SHP77 treated with DMSO at 0.1 percent for 48 hours (cell line): ENCODE measurements around the gene AFM.
"Not testable (repeated sequence)": the region's sequence is repeated elsewhere in the genome, so short reads cannot be mapped to it uniquely, and the experiment has no call there.

ENCODE experiments used
- DNase-seq: peaks from one replicate; lab custom pipeline; 2025; lab: John Stamatoyannopoulos, UW

Gene AFM

DNA sequence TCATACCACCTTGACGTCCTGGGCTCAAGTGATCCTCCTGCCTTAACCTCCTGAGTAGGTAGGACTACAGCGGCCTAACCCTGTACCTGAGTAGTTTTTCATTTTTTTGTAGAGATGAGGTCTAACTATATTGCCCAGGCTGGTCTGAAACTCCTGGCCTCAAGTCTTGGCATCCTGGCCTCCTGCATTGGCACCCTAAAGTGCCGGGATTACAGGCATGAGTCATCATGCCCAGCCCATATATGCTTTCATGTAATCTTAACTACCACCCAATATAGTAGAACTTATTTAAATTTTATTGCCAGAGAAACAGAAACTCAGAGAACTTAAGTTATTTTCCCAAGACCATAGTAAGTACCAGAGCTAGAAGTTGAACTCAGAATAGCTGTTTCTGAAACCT is 27.1 kb downstream of the AFM start:
- no peak for DNase-seq

DNA sequence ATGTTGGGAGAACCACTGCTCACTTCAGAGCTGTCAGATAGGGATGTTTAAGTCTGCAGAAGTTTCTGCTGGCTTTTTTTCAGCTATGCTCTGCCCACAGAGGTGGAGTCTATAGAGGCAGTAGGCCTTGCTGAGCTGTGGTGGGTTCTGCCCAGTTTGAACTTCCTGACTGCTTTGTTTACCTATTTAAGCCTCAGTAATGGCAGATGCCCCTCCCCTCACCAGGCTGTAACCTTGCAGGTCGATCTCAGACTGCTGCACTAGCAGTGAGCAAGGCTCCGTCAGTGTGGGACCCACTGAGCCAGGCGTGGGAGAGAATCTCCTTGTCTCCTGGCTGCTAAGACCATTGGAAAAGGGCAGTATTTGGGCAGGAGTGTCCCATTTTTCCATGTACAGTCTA is 36.8 kb downstream of the AFM start:
- DNase-seq: no peak

DNA sequence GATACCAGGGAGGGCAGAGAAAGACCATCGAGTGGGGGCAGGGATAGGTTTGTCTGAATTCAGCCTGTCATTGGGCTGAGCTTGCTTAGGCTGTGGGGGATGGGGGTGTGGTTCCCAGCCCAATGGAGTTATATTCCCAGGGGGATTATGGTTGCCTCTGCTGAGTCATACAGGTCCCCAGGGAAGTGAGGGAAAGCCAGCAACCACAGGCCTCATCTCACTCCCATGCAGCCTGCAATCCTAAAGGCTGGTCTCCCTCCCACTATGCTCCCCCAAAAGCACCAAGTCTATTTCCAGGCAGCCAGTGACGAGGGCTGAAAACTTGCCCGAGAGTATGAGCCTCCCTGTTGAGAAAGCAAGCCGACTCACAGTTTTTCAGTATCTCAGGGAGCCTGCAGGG is 39.3 kb downstream of the AFM start:
- DNase-seq: no peak

DNA sequence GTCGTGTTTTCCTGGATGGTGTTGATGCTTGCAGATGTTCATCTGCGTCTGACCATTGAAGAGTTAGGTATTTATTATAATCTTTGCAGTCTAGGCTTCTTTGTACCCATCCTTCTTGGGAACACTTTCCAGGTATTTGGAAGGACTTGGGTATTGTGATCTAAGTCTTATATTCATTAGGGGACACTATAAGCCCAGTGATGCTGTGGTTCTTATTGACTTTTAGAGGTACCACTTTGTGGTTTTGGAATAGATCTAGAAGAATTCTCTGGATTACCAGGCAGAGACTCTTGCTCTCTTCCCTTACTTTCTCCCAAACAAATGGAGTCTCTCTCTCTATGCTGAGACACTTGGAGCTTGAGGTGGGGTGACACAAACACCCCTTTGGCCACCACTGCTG is 41.6 kb downstream of the AFM start:
- DNase-seq: no peak

DNA sequence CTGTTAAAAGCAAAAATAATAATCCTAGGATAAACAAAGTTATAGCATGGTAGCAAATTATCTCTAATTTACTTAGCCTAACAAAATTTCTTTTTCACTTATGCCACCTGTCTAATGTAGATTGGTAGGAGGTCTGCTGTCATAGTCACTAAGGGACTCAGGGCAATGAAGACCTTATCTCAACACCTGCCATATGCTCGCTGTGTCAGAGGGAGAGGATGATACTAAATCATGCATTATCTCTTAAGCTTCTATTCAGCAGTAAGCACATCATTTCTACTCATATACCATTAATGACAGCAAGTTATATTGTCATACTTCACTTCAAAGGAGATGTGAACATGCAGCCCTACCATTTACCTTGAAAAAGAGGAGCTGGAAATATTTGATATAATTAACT is 44.1 kb downstream of the AFM start:
- no peak for DNase-seq

DNA sequence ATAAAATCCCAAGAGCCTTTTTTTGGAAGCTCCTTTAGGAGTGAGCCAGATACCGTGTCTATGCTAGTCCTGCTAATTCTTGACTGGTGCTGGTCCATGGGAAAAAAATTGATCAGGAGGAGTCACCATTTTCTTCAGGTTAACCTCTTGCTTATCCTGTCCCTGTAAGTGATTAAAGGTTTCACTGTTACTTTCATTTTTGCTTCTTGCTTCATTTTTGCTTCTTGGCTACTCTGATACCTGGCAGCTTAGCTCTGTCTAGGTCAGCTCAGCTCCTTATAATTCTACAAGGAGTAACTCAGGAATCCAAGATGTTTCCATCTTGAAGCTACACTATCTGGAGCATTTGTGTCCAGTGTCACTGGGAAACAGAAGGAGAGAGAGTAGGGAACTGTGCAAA is 45.7 kb downstream of the AFM start:
- DNase-seq: no peak

DNA sequence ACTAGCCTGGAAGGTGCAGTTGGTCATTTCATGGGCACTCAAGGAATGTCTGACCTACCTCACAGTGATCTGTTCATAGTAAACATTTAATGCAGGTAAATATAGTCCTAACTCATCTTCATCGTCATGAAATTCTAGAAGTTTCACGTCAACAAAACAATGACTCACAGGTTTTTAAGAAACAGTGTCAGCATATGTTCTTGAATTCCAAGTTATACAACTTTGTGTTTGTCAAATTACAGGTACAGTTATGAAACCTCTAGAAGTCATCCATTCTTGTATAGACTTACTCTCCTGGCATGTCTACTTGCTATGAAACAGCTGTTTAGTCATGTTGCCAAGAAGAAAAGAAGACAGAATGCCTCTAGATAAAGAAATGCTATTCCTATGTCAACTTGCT is 46.6 kb downstream of the AFM start:
- DNase-seq: no peak

DNA sequence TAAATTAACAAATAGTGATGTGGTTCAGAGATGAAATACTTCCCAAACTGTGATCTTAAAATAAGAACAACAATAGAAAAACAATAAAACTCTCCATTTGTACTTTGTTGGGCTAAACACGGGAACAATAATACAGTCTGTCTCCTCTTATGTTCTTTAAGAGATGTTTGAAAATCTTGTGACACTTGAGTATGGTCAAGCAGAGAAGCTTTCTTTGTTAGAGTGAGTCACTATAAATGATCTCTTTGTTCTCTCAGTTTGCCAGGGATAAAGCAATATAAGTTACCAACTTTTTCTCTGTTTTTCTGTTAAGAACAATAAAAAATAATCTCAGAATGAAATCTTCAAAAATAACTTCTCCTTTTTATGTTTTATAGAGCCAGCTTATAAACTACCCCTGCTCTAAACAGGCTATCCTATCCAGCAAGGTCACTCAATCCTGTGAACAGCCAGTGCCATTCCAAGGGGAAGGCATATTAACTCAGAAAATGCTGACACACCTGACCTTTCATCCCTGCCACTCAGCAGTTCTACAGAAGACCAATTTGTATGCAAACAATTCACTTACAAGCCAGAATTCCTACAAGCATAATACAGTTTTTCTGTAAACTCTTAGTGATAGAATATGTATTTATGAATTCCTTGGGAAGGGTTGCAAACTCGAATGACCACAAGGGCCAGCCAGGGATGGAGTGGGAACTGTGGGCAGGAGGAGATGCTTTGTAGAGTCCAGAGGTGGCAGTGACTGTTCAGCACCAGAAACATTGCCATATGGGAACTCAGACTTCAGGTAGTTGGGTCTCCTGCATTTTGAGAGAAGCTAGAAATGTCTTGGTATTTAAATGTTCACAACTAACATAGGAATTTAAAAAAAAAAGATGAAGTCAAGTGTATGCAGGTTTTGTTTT is 52.2 kb downstream of the AFM start:
- no peak for DNase-seq

DNA sequence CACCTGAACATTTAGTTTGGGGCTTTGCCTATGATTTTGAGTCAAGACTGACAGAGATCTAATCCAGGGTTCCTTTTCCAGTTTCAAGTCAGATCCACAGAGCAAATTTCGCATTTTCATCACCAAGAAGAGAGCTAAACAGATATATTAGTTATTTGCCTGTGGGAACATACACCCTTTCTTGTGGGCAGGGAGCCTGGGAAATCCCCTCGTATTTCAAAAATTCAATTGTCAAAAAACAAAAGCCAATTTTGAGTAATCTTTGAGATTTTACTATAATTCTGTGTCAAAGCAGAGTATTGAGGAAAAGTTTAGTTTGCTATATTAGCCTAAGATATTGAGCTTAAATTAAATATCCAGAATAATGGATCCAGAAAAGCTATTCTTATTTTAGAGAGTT is 56.6 kb downstream of the AFM start:
- DNase-seq: no peak

DNA sequence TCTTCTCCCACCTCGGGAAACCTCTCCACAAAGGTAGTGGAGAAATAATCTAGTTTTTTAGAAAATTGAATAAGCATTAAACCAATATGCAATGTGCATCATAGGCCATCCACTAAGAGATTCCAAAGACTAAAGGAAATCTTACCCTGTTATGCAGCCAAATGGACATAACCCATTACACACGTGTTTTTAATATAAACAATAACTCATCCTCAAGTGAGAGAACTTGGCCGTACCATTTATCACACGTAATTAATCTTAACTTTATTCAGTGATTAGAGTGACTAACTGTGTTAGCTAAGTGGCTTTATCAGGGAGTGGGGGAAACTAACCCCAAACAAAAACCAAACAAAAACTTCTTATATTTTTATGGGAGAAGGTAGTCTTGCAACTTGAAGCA is 57.8 kb downstream of the AFM start:
- DNase-seq: no peak

DNA sequence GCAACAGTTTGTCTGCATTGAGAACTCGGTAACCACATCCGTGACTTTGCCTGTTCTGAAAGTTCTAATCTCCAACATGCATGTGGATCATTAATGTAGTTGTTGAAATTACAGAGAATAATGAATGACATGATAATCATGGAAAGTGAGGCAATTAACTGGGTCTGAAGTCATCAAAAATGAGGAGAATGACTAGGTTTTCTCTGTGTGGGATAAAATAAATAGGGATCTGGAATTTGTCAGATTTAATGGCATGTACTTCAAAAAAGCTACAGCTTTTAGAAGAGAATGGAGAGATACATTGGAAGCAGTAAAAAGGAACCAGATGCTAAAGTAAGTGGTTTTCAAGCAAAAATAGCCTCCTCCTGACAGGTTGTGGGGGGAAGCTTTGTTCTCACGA is 59.3 kb downstream of the AFM start:
- no peak for DNase-seq

DNA sequence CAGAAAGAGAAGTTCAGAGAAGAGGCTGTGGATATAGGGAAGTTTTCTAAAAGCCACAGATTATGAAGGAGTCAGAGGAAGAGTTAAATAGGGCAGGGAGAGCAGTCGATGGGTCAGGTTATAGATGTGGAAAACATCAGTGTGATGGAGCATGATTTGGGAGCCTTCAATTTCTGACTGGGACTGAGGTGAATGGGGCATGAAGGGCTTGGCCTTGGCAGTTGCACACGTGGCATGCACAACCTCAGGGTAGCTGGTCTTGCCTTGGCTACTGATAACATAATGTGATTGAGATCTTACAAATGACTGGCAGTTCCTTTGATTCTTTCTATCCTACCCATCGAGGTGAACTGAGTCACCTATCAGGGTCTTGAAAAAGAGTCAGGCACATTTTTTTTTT is 59.7 kb downstream of the AFM start:
- DNase-seq: no peak

DNA sequence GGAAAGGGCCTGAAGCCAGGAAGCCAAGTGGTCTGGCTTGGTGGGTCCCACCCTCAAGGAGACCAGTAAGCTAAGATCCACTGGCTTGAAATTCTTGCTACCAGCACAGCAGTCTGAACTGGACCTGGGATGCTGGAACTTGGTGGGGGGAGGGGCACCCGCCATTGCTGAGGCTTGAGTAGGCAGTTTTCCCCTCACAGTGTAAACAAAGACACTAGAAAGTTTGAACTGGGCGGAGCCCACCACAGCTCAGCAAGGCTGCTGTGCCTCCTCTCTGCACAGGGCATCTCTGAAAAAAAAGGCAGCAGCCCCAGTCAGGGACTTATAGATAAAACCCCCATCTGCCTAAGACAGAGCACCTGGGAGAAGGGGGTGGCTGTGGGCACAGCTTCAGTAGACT is 63.1 kb downstream of the AFM start:
- no peak for DNase-seq

DNA sequence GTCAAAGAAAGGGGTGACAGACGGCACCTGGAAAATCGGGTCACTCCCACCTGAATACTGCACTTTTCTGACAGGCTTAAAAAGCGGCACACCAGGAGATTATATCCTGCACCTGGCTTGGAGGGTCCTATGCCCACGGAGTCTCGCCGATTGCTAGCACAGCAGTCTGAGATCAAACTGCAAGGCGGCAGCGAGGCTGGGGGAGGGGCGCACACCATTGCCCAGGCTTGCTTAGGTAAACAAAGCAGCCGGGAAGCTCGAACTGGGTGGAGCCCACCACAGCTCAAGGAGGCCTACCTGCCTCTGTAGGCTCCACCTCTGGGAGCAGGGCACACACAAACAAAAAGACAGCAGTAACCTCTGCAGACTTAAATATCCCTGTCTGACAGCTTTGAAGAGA is 69.3 kb downstream of the AFM start:
- DNase-seq: not testable (repeated sequence)
